BLaER1 treated with 17β-estradiol and CSF1 and Interleukin-3, amounts not matched to agents 10 nM and 100 nM (cell line): ENCODE results near the gene FAM184B.
A peak's percentile ranks its signal among the peaks of the same experiment; 100 is the strongest.
"Not testable (repeated sequence)": the region's sequence is repeated elsewhere in the genome, so short reads cannot be mapped to it uniquely, and the experiment has no call there.

Experiments
- H3K27ac ChIP-seq, 11 experiments: shearing (Covaris generic); formaldehyde crosslinking; 2 replicates each; pipeline ENCODE4 v1.8.1; 2022
- H3K27me3 ChIP-seq, 11 experiments: shearing (Covaris generic); formaldehyde crosslinking; 2 replicates each; pipeline ENCODE4 v1.8.1; 2022
- H3K36me3 ChIP-seq, 11 experiments: shearing (Covaris generic); formaldehyde crosslinking; 2 replicates each; pipeline ENCODE4 v1.8.1; 2022
- H3K4me1 ChIP-seq, 10 experiments: shearing (Covaris generic); formaldehyde crosslinking; 2 replicates each; pipeline ENCODE4 v1.8.1; 2022
- H3K4me2 ChIP-seq, 11 experiments: shearing (Covaris generic); formaldehyde crosslinking; 2 replicates each; pipeline ENCODE4 v1.8.1; 2022
- H3K4me3 ChIP-seq, 10 experiments: shearing (Covaris generic); formaldehyde crosslinking; 2 replicates each; pipeline ENCODE4 v1.8.1; 2022
- H3K9ac ChIP-seq, 11 experiments: shearing (Covaris generic); formaldehyde crosslinking; 2 replicates each; pipeline ENCODE4 v1.8.1; 2022
- H3K9me3 ChIP-seq, 11 experiments: shearing (Covaris generic); formaldehyde crosslinking; replicated peaks in 1 of 11; 2 replicates each; pipeline ENCODE4 v1.8.1; 2022
- H4K20me1 ChIP-seq, 11 experiments: shearing (Covaris generic); formaldehyde crosslinking; 2 replicates each; pipeline ENCODE4 v1.8.1; 2022
- Cebpa-rat ChIP-seq, 11 experiments: shearing (Covaris generic); IDR thresholded peaks; 2 replicates each; pipeline ENCODE4 v1.8.1; 2022

FAM184B gene

DNA sequence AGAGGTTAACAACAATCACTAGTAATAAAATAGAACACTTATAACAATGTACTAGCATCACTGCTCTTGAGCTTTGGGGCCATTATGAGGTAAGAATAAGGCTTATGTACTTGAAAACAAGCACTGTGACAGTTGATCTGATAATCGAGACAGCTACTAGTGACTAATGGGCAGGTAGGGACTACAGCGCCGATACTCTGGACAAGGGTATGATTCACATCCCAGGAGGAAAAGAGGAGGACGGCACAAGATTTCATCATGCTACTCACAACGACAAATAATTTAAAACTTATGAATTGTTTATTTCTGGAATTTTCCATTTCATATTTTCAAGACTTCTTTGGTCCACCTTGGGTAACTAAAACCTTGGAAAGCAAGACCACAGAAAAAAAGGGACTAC, 62.3 kb downstream of the FAM184B start:
- TF ChIP-seq Cebpa-rat (IDR thresholded peaks at IDR 0.05): no peak
- Histone ChIP-seq H3K27ac (no peak overlapping the region), H3K27me3 (no peaks in the 10 kb centered on the region), H3K4me3 (no peak overlapping the region), H3K9ac (no peak overlapping the region), H3K36me3 (no peaks in the 10 kb centered on the region), H3K4me1 (peaks cover 5 to 15% (median 9%) of the 10 kb centered on the region in 10 experiments; a peak in 16 of 20 replicates), H3K9me3 (no peaks in the 10 kb centered on the region), H4K20me1 (no peaks in the 10 kb centered on the region; a peak in 1 of 22 replicates), H3K4me2 (no peak overlapping the region)

GRCh38 chr4:17718471-17718870, 63.0 kb downstream of the FAM184B start:
- no peak for TF ChIP-seq Cebpa-rat (IDR thresholded peaks at IDR 0.05)
- Histone ChIP-seq H4K20me1 (no peaks in the 10 kb centered on the region), H3K27ac (no peak overlapping the region), H3K4me2 (no peak overlapping the region), H3K4me3 (no peak overlapping the region), H3K4me1 (peaks cover 5 to 15% (median 9%) of the 10 kb centered on the region in 10 experiments; a peak in 16 of 20 replicates), H3K36me3 (no peaks in the 10 kb centered on the region), H3K9ac (no peak overlapping the region), H3K9me3 (no peaks in the 10 kb centered on the region), H3K27me3 (no peaks in the 10 kb centered on the region)

DNA sequence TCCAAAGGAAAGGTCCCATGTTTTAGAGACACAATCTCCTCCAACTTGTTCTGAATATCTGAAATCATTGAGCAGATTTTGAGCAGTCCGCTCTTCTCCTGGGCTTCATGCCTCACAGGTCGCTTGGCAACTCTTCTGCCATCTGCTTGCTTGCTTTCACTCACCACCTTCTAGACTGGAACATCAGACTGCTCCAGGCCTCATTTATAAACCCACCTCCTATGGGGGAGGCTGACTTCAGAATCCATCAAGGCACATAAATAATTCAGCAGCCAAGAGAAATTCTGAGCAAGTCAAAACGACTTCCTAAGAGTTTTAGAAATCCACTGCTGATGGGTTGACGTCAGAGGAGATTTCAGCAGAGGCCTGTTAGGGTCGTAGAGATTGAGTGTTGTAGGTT, 64.1 kb downstream of the FAM184B start:
- no peak overlapping the region for H3K9ac ChIP-seq
- H3K4me1 ChIP-seq: peaks cover 5 to 15% (median 9%) of the 10 kb centered on the region in 10 experiments; a peak in 16 of 20 replicates
- no peaks in the 10 kb centered on the region for H3K36me3 ChIP-seq
- no peak overlapping the region for H3K4me3 ChIP-seq
- H3K4me2 ChIP-seq: no peak overlapping the region
- H4K20me1 ChIP-seq: no peaks in the 10 kb centered on the region
- H3K27ac ChIP-seq: no peak overlapping the region
- H3K27me3 ChIP-seq: no peaks in the 10 kb centered on the region
- no peak for TF ChIP-seq Cebpa-rat (IDR thresholded peaks at IDR 0.05)
- no peaks in the 10 kb centered on the region for H3K9me3 ChIP-seq

- no peak for TF ChIP-seq Cebpa-rat (IDR thresholded peaks at IDR 0.05)
- Histone ChIP-seq H3K36me3 (no peaks in the 10 kb centered on the region), H3K27ac (no peak overlapping the region), H3K9me3 (no peaks in the 10 kb centered on the region), H4K20me1 (no peaks in the 10 kb centered on the region), H3K27me3 (no peaks in the 10 kb centered on the region), H3K4me1 (peaks cover 0 to 5% (median 0%) of the 10 kb centered on the region in 10 experiments; a peak in 3 of 20 replicates), H3K4me2 (peak overlapping the region in 1 of 11 experiments; percentile 21; a peak in 1 of 22 replicates), H3K4me3 (no peak overlapping the region), H3K9ac (no peak overlapping the region)
Observed at GRCh38 chr4:17715511-17715910, 65.9 kb downstream of the FAM184B start.

GRCh38 chr4:17713779-17714178, 67.6 kb downstream of the FAM184B start:
- no peak overlapping the region for H3K9ac ChIP-seq
- no peaks in the 10 kb centered on the region for H3K9me3 ChIP-seq
- H3K36me3 ChIP-seq: no peaks in the 10 kb centered on the region
- no peak for TF ChIP-seq Cebpa-rat (IDR thresholded peaks at IDR 0.05)
- H3K4me3 ChIP-seq: no peak overlapping the region
- no peaks in the 10 kb centered on the region for H4K20me1 ChIP-seq
- H3K27me3 ChIP-seq: no peaks in the 10 kb centered on the region
- H3K4me1 ChIP-seq: peaks cover 0 to 5% (median 0%) of the 10 kb centered on the region in 10 experiments; a peak in 3 of 20 replicates
- no peak overlapping the region for H3K27ac ChIP-seq
- no peak overlapping the region for H3K4me2 ChIP-seq

DNA sequence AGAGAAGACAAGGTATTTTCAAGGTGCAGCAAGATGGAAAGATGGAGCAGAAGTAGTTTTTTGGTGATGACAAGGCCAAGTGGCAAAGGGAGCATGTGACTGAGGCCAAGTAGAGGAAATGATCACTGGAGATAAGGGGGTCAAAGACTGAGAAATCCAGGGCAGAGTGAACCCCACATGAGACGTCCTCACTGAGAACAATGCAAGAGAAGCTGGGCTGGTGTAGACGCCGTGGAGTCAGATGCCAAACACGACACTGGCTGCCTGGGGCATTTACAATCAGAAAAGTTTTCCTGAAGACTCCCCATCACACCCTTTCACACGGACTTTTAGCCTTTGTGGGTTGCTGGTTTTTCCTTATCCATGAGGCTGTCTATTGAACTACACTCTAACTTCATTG, 69.3 kb downstream of the FAM184B start:
- Histone ChIP-seq H3K4me1 (peaks cover 0 to 5% (median 0%) of the 10 kb centered on the region in 10 experiments; a peak in 3 of 20 replicates), H3K27ac (no peak overlapping the region), H3K4me3 (no peak overlapping the region), H4K20me1 (no peaks in the 10 kb centered on the region), H3K9me3 (no peaks in the 10 kb centered on the region), H3K9ac (no peak overlapping the region), H3K4me2 (no peak overlapping the region), H3K36me3 (no peaks in the 10 kb centered on the region), H3K27me3 (no peaks in the 10 kb centered on the region)
- TF ChIP-seq Cebpa-rat (IDR thresholded peaks at IDR 0.05): no peak

DNA sequence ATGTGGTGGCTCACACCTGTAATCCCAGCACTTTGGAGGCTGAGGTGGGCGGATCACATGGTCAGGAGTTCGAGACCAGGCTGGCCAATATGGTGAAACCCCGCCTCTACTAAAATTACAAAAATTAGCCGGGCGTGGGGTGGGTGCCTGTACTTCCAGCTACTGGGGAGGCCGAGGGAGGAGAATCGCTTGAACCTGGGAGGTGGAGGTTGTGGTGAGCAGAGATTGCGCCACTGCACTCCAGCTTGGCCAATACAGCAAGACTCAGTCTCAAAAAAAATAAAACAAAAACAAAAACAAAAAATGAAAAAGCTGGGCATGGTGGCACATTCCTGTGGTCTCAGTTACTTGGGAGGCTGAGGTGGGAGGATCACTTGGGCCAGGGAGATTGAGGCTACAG, 70.2 kb downstream of the FAM184B start:
- not testable (repeated sequence) for H3K9ac ChIP-seq

GRCh38 chr4:17709763-17710068, 71.7 kb downstream of the FAM184B start:
- Histone ChIP-seq H3K4me3 (no peak overlapping the region), H3K36me3 (no peaks in the 10 kb centered on the region), H3K4me1 (no peaks in the 10 kb centered on the region), H4K20me1 (no peaks in the 10 kb centered on the region), H3K27me3 (no peaks in the 10 kb centered on the region), H3K4me2 (no peak overlapping the region), H3K9me3 (no peaks in the 10 kb centered on the region), H3K9ac (no peak overlapping the region), H3K27ac (no peak overlapping the region)
- no peak for TF ChIP-seq Cebpa-rat (IDR thresholded peaks at IDR 0.05)

More for the DNA sequence above, 70.2 kb downstream of the FAM184B start:
- not testable (repeated sequence) for H3K4me3 ChIP-seq, H3K27ac ChIP-seq, H3K4me1 ChIP-seq, H3K36me3 ChIP-seq, H3K27me3 ChIP-seq, H4K20me1 ChIP-seq, H3K9me3 ChIP-seq, H3K4me2 ChIP-seq

GRCh38 chr4:17708992-17709762, 72.2 kb downstream of the FAM184B start:
- no peaks in the 10 kb centered on the region for H3K4me1 ChIP-seq
- H3K27ac ChIP-seq: no peak overlapping the region
- no peaks in the 10 kb centered on the region for H3K9me3 ChIP-seq
- no peaks in the 10 kb centered on the region for H3K27me3 ChIP-seq
- no peak overlapping the region for H3K4me3 ChIP-seq
- no peak overlapping the region for H3K9ac ChIP-seq
- H3K4me2 ChIP-seq: no peak overlapping the region
- no peak for TF ChIP-seq Cebpa-rat (IDR thresholded peaks at IDR 0.05)
- H4K20me1 ChIP-seq: no peaks in the 10 kb centered on the region
- no peaks in the 10 kb centered on the region for H3K36me3 ChIP-seq

DNA sequence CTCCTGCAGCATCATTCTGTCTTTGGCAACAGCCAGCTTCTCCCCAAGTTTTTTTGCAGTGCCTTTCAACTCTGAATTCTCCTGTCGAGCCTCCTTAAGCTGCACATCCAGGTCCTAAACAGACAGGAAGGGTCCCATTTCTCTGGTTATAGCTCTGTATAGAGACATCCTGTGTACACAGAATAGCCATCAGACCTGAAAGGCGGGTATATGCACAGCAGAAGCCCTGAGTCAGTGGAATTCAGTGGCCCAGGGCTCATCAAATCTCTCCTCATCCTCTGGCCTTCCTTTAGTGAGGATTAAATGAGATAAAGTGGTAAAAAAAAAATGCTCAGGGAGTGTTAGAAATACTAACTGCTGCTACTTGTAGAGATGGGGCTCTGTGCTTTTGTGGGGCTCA, 73.8 kb downstream of the FAM184B start:
- Histone ChIP-seq H4K20me1 (no peaks in the 10 kb centered on the region), H3K4me1 (no peaks in the 10 kb centered on the region), H3K4me2 (no peak overlapping the region), H3K27me3 (no peaks in the 10 kb centered on the region), H3K9ac (no peak overlapping the region), H3K4me3 (no peak overlapping the region), H3K36me3 (no peaks in the 10 kb centered on the region), H3K9me3 (no peaks in the 10 kb centered on the region), H3K27ac (no peak overlapping the region)
- TF ChIP-seq Cebpa-rat (IDR thresholded peaks at IDR 0.05): no peak
